Measurements from ENCODE around the gene TLR2.

TLR2 gene

GRCh38 chr4:153643406-153644383 lies 40.4 kb upstream of the TLR2 start:
- Histone ChIP-seq H3K36me3 (ENCODE audit: control insufficient read depth in 1 of 2, insufficient read depth in 2 of 2, low read length in 2 of 2) (no peaks in the 10 kb centered on the region), H3K4me1 (ENCODE audit: control insufficient read depth in 1 of 2, insufficient read depth in 2 of 2, low read length in 2 of 2) (no peaks in the 10 kb centered on the region), H3K4me3 (ENCODE audit: low read depth in 1 of 2, low read length in 2 of 2) (no peak overlapping the region), H3K9ac (ENCODE audit: low read depth in 1 of 2, low read length in 2 of 2) (no peak overlapping the region), H3K27me3 (ENCODE audit: control insufficient read depth in 1 of 2, insufficient read depth in 2 of 2, low read length in 2 of 2) (no peaks in the 10 kb centered on the region), H3K27ac (ENCODE audit: low read depth, low read length) (no peak overlapping the region), H3K9me3 (ENCODE audit: control insufficient read depth in 1 of 2, low read length in 2 of 2) (peaks cover 0 to 6% of the 10 kb centered on the region in 2 donors)

- H3K36me3 ChIP-seq (ENCODE audit: control insufficient read depth in 1 of 2, insufficient read depth in 2 of 2, low read length in 2 of 2), result no peaks in the 10 kb centered on the region
- peaks cover 0 to 6% of the 10 kb centered on the region in 2 donors for H3K9me3 ChIP-seq (ENCODE audit: control insufficient read depth in 1 of 2, low read length in 2 of 2)
- no peak overlapping the region for H3K9ac ChIP-seq (ENCODE audit: low read depth in 1 of 2, low read length in 2 of 2)
- no peak overlapping the region for H3K27ac ChIP-seq (ENCODE audit: low read depth, low read length)
- no peaks in the 10 kb centered on the region for H3K4me1 ChIP-seq (ENCODE audit: control insufficient read depth in 1 of 2, insufficient read depth in 2 of 2, low read length in 2 of 2)
- no peaks in the 10 kb centered on the region for H3K27me3 ChIP-seq (ENCODE audit: control insufficient read depth in 1 of 2, insufficient read depth in 2 of 2, low read length in 2 of 2)
- no peak overlapping the region for H3K4me3 ChIP-seq (ENCODE audit: low read depth in 1 of 2, low read length in 2 of 2)
Observed at GRCh38 chr4:153645183-153645582, 38.9 kb upstream of the TLR2 start.

- peaks cover 0 to 6% of the 10 kb centered on the region in 2 donors for H3K9me3 ChIP-seq (ENCODE audit: control insufficient read depth in 1 of 2, low read length in 2 of 2)
- no peaks in the 10 kb centered on the region for H3K27me3 ChIP-seq (ENCODE audit: control insufficient read depth in 1 of 2, insufficient read depth in 2 of 2, low read length in 2 of 2)
- no peak overlapping the region for H3K4me3 ChIP-seq (ENCODE audit: low read depth in 1 of 2, low read length in 2 of 2)
- no peak overlapping the region for H3K9ac ChIP-seq (ENCODE audit: low read depth in 1 of 2, low read length in 2 of 2)
- H3K36me3 ChIP-seq (ENCODE audit: control insufficient read depth in 1 of 2, insufficient read depth in 2 of 2, low read length in 2 of 2), result no peaks in the 10 kb centered on the region
- no peak overlapping the region for H3K27ac ChIP-seq (ENCODE audit: low read depth, low read length)
- H3K4me1 ChIP-seq (ENCODE audit: control insufficient read depth in 1 of 2, insufficient read depth in 2 of 2, low read length in 2 of 2), result no peaks in the 10 kb centered on the region
Observed at GRCh38 chr4:153646261-153646660, 37.8 kb upstream of the TLR2 start.

- H3K27me3 ChIP-seq (ENCODE audit: control insufficient read depth in 1 of 2, insufficient read depth in 2 of 2, low read length in 2 of 2), result no peaks in the 10 kb centered on the region
- H3K9ac ChIP-seq (ENCODE audit: low read depth in 1 of 2, low read length in 2 of 2), result no peak overlapping the region
- no peaks in the 10 kb centered on the region for H3K4me1 ChIP-seq (ENCODE audit: control insufficient read depth in 1 of 2, insufficient read depth in 2 of 2, low read length in 2 of 2)
- H3K4me3 ChIP-seq (ENCODE audit: low read depth in 1 of 2, low read length in 2 of 2), result no peak overlapping the region
- H3K9me3 ChIP-seq (ENCODE audit: control insufficient read depth in 1 of 2, low read length in 2 of 2), result peaks cover 0 to 6% of the 10 kb centered on the region in 2 donors
- no peak overlapping the region for H3K27ac ChIP-seq (ENCODE audit: low read depth, low read length)
- no peaks in the 10 kb centered on the region for H3K36me3 ChIP-seq (ENCODE audit: control insufficient read depth in 1 of 2, insufficient read depth in 2 of 2, low read length in 2 of 2)
Observed at GRCh38 chr4:153646978-153647377, 37.1 kb upstream of the TLR2 start.

- Histone ChIP-seq H3K27ac (ENCODE audit: low read depth, low read length) (no peak overlapping the region), H3K36me3 (ENCODE audit: control insufficient read depth in 1 of 2, insufficient read depth in 2 of 2, low read length in 2 of 2) (no peaks in the 10 kb centered on the region), H3K9ac (ENCODE audit: low read depth in 1 of 2, low read length in 2 of 2) (no peak overlapping the region), H3K4me1 (ENCODE audit: control insufficient read depth in 1 of 2, insufficient read depth in 2 of 2, low read length in 2 of 2) (no peaks in the 10 kb centered on the region), H3K27me3 (ENCODE audit: control insufficient read depth in 1 of 2, insufficient read depth in 2 of 2, low read length in 2 of 2) (no peaks in the 10 kb centered on the region), H3K4me3 (ENCODE audit: low read depth in 1 of 2, low read length in 2 of 2) (no peak overlapping the region), H3K9me3 (ENCODE audit: control insufficient read depth in 1 of 2, low read length in 2 of 2) (peaks cover 0 to 6% of the 10 kb centered on the region in 2 donors)
Observed at GRCh38 chr4:153647975-153648374, 36.1 kb upstream of the TLR2 start.

GRCh38 chr4:153649572-153649991 lies 34.5 kb upstream of the TLR2 start:
- Histone ChIP-seq H3K9ac (ENCODE audit: low read depth in 1 of 2, low read length in 2 of 2) (no peak overlapping the region), H3K9me3 (ENCODE audit: control insufficient read depth in 1 of 2, low read length in 2 of 2) (peaks cover 0 to 6% of the 10 kb centered on the region in 2 donors), H3K27ac (ENCODE audit: low read depth, low read length) (no peak overlapping the region), H3K36me3 (ENCODE audit: control insufficient read depth in 1 of 2, insufficient read depth in 2 of 2, low read length in 2 of 2) (no peaks in the 10 kb centered on the region), H3K27me3 (ENCODE audit: control insufficient read depth in 1 of 2, insufficient read depth in 2 of 2, low read length in 2 of 2) (no peaks in the 10 kb centered on the region), H3K4me3 (ENCODE audit: low read depth in 1 of 2, low read length in 2 of 2) (no peak overlapping the region), H3K4me1 (ENCODE audit: control insufficient read depth in 1 of 2, insufficient read depth in 2 of 2, low read length in 2 of 2) (no peaks in the 10 kb centered on the region)

- Histone ChIP-seq H3K9me3 (ENCODE audit: control insufficient read depth in 1 of 2, low read length in 2 of 2) (no peaks in the 10 kb centered on the region), H3K4me3 (ENCODE audit: low read depth in 1 of 2, low read length in 2 of 2) (no peak overlapping the region), H3K4me1 (ENCODE audit: control insufficient read depth in 1 of 2, insufficient read depth in 2 of 2, low read length in 2 of 2) (no peaks in the 10 kb centered on the region), H3K36me3 (ENCODE audit: control insufficient read depth in 1 of 2, insufficient read depth in 2 of 2, low read length in 2 of 2) (no peaks in the 10 kb centered on the region), H3K9ac (ENCODE audit: low read depth in 1 of 2, low read length in 2 of 2) (no peak overlapping the region), H3K27ac (ENCODE audit: low read depth, low read length) (no peak overlapping the region), H3K27me3 (ENCODE audit: control insufficient read depth in 1 of 2, insufficient read depth in 2 of 2, low read length in 2 of 2) (no peaks in the 10 kb centered on the region)
Observed at GRCh38 chr4:153651116-153651515, 33.0 kb upstream of the TLR2 start.

- Histone ChIP-seq H3K9ac (ENCODE audit: low read depth in 1 of 2, low read length in 2 of 2) (no peak overlapping the region), H3K9me3 (ENCODE audit: control insufficient read depth in 1 of 2, low read length in 2 of 2) (no peaks in the 10 kb centered on the region)
Observed at GRCh38 chr4:153651587-153651986, 32.5 kb upstream of the TLR2 start.

GRCh38 chr4:153652051-153652784 lies 31.9 kb upstream of the TLR2 start:
- Histone ChIP-seq H3K36me3 (ENCODE audit: control insufficient read depth in 1 of 2, insufficient read depth in 2 of 2, low read length in 2 of 2) (no peaks in the 10 kb centered on the region), H3K27ac (ENCODE audit: low read depth, low read length) (no peak overlapping the region), H3K4me3 (ENCODE audit: low read depth in 1 of 2, low read length in 2 of 2) (no peak overlapping the region), H3K9me3 (ENCODE audit: control insufficient read depth in 1 of 2, low read length in 2 of 2) (no peaks in the 10 kb centered on the region), H3K4me1 (ENCODE audit: control insufficient read depth in 1 of 2, insufficient read depth in 2 of 2, low read length in 2 of 2) (no peaks in the 10 kb centered on the region), H3K9ac (ENCODE audit: low read depth in 1 of 2, low read length in 2 of 2) (no peak overlapping the region), H3K27me3 (ENCODE audit: control insufficient read depth in 1 of 2, insufficient read depth in 2 of 2, low read length in 2 of 2) (no peaks in the 10 kb centered on the region)

More at GRCh38 chr4:153651587-153651986, 32.5 kb upstream of the TLR2 start:
- Histone ChIP-seq H3K27ac (ENCODE audit: low read depth, low read length) (no peak overlapping the region), H3K4me3 (ENCODE audit: low read depth in 1 of 2, low read length in 2 of 2) (no peak overlapping the region), H3K4me1 (ENCODE audit: control insufficient read depth in 1 of 2, insufficient read depth in 2 of 2, low read length in 2 of 2) (no peaks in the 10 kb centered on the region), H3K36me3 (ENCODE audit: control insufficient read depth in 1 of 2, insufficient read depth in 2 of 2, low read length in 2 of 2) (no peaks in the 10 kb centered on the region), H3K27me3 (ENCODE audit: control insufficient read depth in 1 of 2, insufficient read depth in 2 of 2, low read length in 2 of 2) (no peaks in the 10 kb centered on the region)

GRCh38 chr4:153655002-153655541 lies 29.0 kb upstream of the TLR2 start:
- Histone ChIP-seq H3K4me3 (ENCODE audit: low read depth in 1 of 2, low read length in 2 of 2) (no peak overlapping the region), H3K36me3 (ENCODE audit: control insufficient read depth in 1 of 2, insufficient read depth in 2 of 2, low read length in 2 of 2) (no peaks in the 10 kb centered on the region), H3K27ac (ENCODE audit: low read depth, low read length) (no peak overlapping the region), H3K4me1 (ENCODE audit: control insufficient read depth in 1 of 2, insufficient read depth in 2 of 2, low read length in 2 of 2) (no peaks in the 10 kb centered on the region), H3K9me3 (ENCODE audit: control insufficient read depth in 1 of 2, low read length in 2 of 2) (no peaks in the 10 kb centered on the region), H3K9ac (ENCODE audit: low read depth in 1 of 2, low read length in 2 of 2) (no peak overlapping the region), H3K27me3 (ENCODE audit: control insufficient read depth in 1 of 2, insufficient read depth in 2 of 2, low read length in 2 of 2) (no peaks in the 10 kb centered on the region)
